Mesenchymal stem cell (in vitro differentiated cells and primary cell): ENCODE data around the gene LYPD6B.

ENCODE experiments used
- DNase-seq: peaks from one replicate; pipeline ENCODE4 v3.0.0-alpha.2; 2013
- H2AFZ ChIP-seq: one replicate; pipeline ENCODE4 v1.6.1; 2013; ENCODE audit warnings: low read depth, mild to moderate bottlenecking, control low read depth, inconsistent platforms, low read length, moderate library complexity
- H2AK5ac ChIP-seq: 2 replicates; pipeline ENCODE4 v1.6.1; 2013; ENCODE audit warnings: low read length, moderate library complexity, mild to moderate bottlenecking, inconsistent platforms; ENCODE audit not compliant: severe bottlenecking
- H2BK120ac ChIP-seq: one replicate; pipeline ENCODE4 v1.6.1; 2013; ENCODE audit warnings: low read depth, mild to moderate bottlenecking, inconsistent platforms, low read length, moderate library complexity
- H2BK12ac ChIP-seq, 2 experiments: one replicate each; pipeline ENCODE4 v1.6.1; 2013; ENCODE audit warnings: inconsistent platforms in 2 of 2, low read length in 2 of 2, mild to moderate bottlenecking in 2 of 2, moderate library complexity in 2 of 2, control low read depth in 1 of 2
- H2BK15ac ChIP-seq: one replicate; pipeline ENCODE4 v1.6.1; 2013; ENCODE audit warnings: mild to moderate bottlenecking, low read depth, inconsistent platforms; ENCODE audit not compliant: poor library complexity, severe bottlenecking
- H2BK5ac ChIP-seq: 2 replicates; pipeline ENCODE4 v1.6.1; 2013; ENCODE audit warnings: low read depth, mild to moderate bottlenecking, low read length, control low read depth, inconsistent platforms; ENCODE audit not compliant: poor library complexity, severe bottlenecking
- H3K14ac ChIP-seq, 2 experiments: one replicate each; pipeline ENCODE4 v1.6.1; 2013; ENCODE audit warnings: inconsistent platforms in 2 of 2, low read length in 2 of 2, control low read depth in 1 of 2, mild to moderate bottlenecking in 1 of 2, moderate library complexity in 1 of 2
- H3K18ac ChIP-seq, 2 experiments: one replicate each; pipeline ENCODE4 v1.6.1; 2013; ENCODE audit warnings: inconsistent platforms in 2 of 2, low read length in 2 of 2, control low read depth in 1 of 2, low read depth in 1 of 2, mild to moderate bottlenecking in 1 of 2
- H3K23ac ChIP-seq, 2 experiments: one replicate each; pipeline ENCODE4 v1.6.1; 2013; ENCODE audit warnings: inconsistent platforms in 2 of 2, low read length in 2 of 2, mild to moderate bottlenecking in 2 of 2, moderate library complexity in 2 of 2, control low read depth in 1 of 2
- H3K27ac ChIP-seq: 2 replicates; pipeline ENCODE4 v1.5.1; 2013; ENCODE audit warnings: mild to moderate bottlenecking, moderate library complexity, low read length, control low read depth, inconsistent platforms; ENCODE audit not compliant: poor library complexity, severe bottlenecking
- H3K27me3 ChIP-seq, 2 experiments: 2 replicates each; pipeline versions ENCODE4 v1.6.1 to v1.7.0; 2013; ENCODE audit warnings: low read length in 2 of 2, mild to moderate bottlenecking in 2 of 2, moderate library complexity in 2 of 2, control low read depth in 1 of 2, inconsistent platforms in 1 of 2; ENCODE audit not compliant: control insufficient read depth in 1 of 2, insufficient read depth in 1 of 2
- H3K36me3 ChIP-seq, 2 experiments: 2 replicates each; pipeline versions ENCODE4 v1.6.1 to v1.7.0; 2013; ENCODE audit warnings: low read length in 2 of 2, control low read depth in 1 of 2, inconsistent platforms in 1 of 2, low read depth in 1 of 2, mild to moderate bottlenecking in 1 of 2; ENCODE audit not compliant: insufficient read depth in 2 of 2, control insufficient read depth in 1 of 2
- H3K4ac ChIP-seq, 2 experiments: one replicate each; pipeline ENCODE4 v1.6.1; 2013; ENCODE audit warnings: inconsistent platforms in 2 of 2, low read length in 2 of 2, mild to moderate bottlenecking in 2 of 2, moderate library complexity in 2 of 2, control low read depth in 1 of 2, low read depth in 1 of 2
- H3K4me1 ChIP-seq: 2 replicates; pipeline ENCODE4 v1.6.1; 2013; ENCODE audit warnings: low read depth, low read length, control low read depth; ENCODE audit not compliant: control insufficient read depth, insufficient read depth
- H3K4me2 ChIP-seq: 2 replicates; pipeline ENCODE4 v1.6.1; 2013; ENCODE audit warnings: low read length, mild to moderate bottlenecking, inconsistent platforms; ENCODE audit not compliant: poor library complexity, severe bottlenecking
- H3K4me3 ChIP-seq, 2 experiments: 2 replicates each; pipeline versions ENCODE4 v1.5.1 to v1.7.0; 2013; ENCODE audit warnings: low read length in 2 of 2, mild to moderate bottlenecking in 2 of 2, control low read depth in 1 of 2, low read depth in 1 of 2; ENCODE audit not compliant: insufficient read depth in 1 of 2
- H3K79me1 ChIP-seq: replicated peaks from 2 replicates; pipeline ENCODE4 v1.6.1; 2013; ENCODE audit warnings: mild to moderate bottlenecking, control low read depth, low read length, inconsistent platforms; ENCODE audit not compliant: poor library complexity, severe bottlenecking
- H3K9ac ChIP-seq: 2 replicates; pipeline ENCODE4 v1.7.0; 2013; ENCODE audit warnings: mild to moderate bottlenecking, low read length, moderate library complexity
- H3K9me3 ChIP-seq: 2 replicates; pipeline ENCODE4 v1.7.0; 2013; ENCODE audit warnings: mild to moderate bottlenecking, low read length; ENCODE audit not compliant: control insufficient read depth
- H4K8ac ChIP-seq: one replicate; pipeline ENCODE4 v1.6.1; 2013; ENCODE audit warnings: inconsistent platforms, mild to moderate bottlenecking, low read length, moderate library complexity
- H4K91ac ChIP-seq: one replicate; pipeline ENCODE4 v1.6.1; 2013; ENCODE audit warnings: mild to moderate bottlenecking, low read length, inconsistent platforms
- WGBS: methylation state at CpG from one replicate; pipeline ENCODE4 v1.1.7; 2013; ENCODE audit warnings: mixed read lengths; 5-methylcytosine and 5-hydroxymethylcytosine counted together

The LYPD6B gene

DNA sequence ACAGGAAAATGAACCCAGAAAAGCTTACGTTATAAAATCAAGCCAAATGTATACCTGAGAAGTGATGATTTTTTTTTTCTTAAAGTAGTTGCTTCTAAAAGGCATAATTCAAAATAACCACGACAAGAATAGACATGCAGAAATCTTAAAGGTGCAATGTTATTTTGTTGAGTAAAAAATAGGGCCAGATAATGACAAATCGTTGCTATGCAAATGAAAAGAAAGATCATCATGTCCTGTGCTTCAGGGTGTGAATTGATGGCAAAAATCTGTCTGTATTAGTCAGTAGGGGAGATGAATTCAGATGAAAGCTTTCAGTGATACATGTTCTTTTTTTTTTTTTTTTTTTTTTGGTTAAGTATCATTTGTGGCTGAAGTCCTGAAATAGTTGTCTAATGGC lies 24.0 kb downstream of the LYPD6B start:
- Histone ChIP-seq H3K4ac (no peak overlapping the region), H4K8ac (no peak overlapping the region), H3K27ac (no peak overlapping the region), H2BK120ac (no peak overlapping the region), H2AK5ac (no peak overlapping the region), H3K9me3 (no peaks in the 10 kb centered on the region), H3K79me1 (no peaks in the 10 kb centered on the region), H3K18ac (no peak overlapping the region), H4K91ac (no peak overlapping the region), H2BK12ac (no peak overlapping the region), H3K4me1 (no peaks in the 10 kb centered on the region), H3K23ac (no peak overlapping the region), H3K36me3 (no peaks in the 10 kb centered on the region), H3K9ac (no peak overlapping the region), H3K4me2 (no peak overlapping the region), H2BK5ac (no peak overlapping the region), H3K14ac (no peak overlapping the region), H2BK15ac (no peak overlapping the region), H3K27me3 (peaks cover 0 to 4% of the 10 kb centered on the region in 2 experiments), H2AFZ (no peak overlapping the region), H3K4me3 (no peak overlapping the region)
- no peak for DNase-seq
- WGBS, result 92% methylated on average over 2 of the region's 3 CpGs

DNA sequence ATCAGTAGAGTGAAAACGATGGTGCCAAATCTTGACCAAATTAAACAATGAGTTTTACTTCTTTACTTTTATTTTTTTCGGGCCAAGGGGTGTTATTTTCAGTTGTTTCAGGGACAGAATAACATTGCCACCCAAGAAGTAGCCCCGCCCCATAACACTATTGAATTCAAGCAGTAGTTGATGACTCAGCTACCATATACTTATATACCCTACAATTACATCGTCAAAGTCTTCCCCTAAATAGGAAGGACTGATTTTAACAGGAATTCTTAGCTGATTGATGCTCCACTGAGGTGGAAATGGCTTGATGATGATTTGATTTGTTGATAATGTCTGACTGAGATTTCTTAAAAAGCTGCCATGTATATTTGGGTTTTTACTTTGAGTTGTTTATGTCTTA lies 24.7 kb downstream of the LYPD6B start:
- Histone ChIP-seq H3K4me2 (no peak overlapping the region), H3K27ac (no peak overlapping the region), H3K4me1 (no peaks in the 10 kb centered on the region)

DNA sequence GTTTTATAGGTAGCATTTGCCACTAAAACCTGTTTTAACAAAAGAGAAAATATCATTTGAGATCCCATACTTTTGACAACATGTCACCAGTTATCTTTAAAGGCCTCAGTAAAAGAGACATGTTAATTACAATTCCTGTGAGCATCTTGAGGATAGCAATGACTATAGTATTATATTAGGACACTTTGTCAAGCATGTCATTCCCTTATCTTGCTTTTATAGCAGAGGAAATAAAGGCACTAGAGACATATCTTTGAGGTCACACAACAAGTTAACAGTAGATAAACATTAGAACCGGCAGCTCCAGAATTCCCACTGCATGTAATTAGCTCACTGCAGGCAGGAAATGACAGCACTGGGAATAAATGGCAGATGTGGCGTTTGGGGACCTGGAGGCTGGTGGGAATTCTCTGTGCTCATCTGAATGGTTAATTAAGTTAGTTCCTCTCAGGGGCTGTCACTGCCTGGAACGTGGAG lies 25.9 kb downstream of the LYPD6B start:
- H2BK15ac ChIP-seq, result no peak overlapping the region
- H3K4ac ChIP-seq, result no peak overlapping the region
- no peak overlapping the region for H3K23ac ChIP-seq
- H3K4me1 ChIP-seq, result no peaks in the 10 kb centered on the region
- H4K8ac ChIP-seq, result no peak overlapping the region
- no peaks in the 10 kb centered on the region for H3K79me1 ChIP-seq
- H3K18ac ChIP-seq, result peak overlapping the region; percentile 28 to 46
- no peak overlapping the region for H2BK5ac ChIP-seq
- no peaks in the 10 kb centered on the region for H3K27me3 ChIP-seq
- H2AFZ ChIP-seq, result no peak overlapping the region
- no peaks in the 10 kb centered on the region for H3K9me3 ChIP-seq
- WGBS, result 3% methylated on average over 3 of the region's 3 CpGs
- no peak overlapping the region for H3K4me2 ChIP-seq
- H3K4me3 ChIP-seq, result no peak overlapping the region
- H2BK120ac ChIP-seq, result no peak overlapping the region
- no peaks in the 10 kb centered on the region for H3K36me3 ChIP-seq
- H3K9ac ChIP-seq, result no peak overlapping the region
- H4K91ac ChIP-seq, result no peak overlapping the region
- H2BK12ac ChIP-seq, result no peak overlapping the region
- H3K14ac ChIP-seq, result no peak overlapping the region
- H2AK5ac ChIP-seq, result no peak overlapping the region
- DNase-seq, result peak; percentile 82
- H3K27ac ChIP-seq, result no peak overlapping the region

More for the DNA sequence above, 24.7 kb downstream of the LYPD6B start:
- no peak overlapping the region for H3K9ac ChIP-seq
- H3K9me3 ChIP-seq, result no peaks in the 10 kb centered on the region
- H2BK5ac ChIP-seq, result no peak overlapping the region
- no peak for DNase-seq
- no peaks in the 10 kb centered on the region for H3K79me1 ChIP-seq
- H4K91ac ChIP-seq, result no peak overlapping the region
- H3K27me3 ChIP-seq, result no peaks in the 10 kb centered on the region
- no peak overlapping the region for H2BK15ac ChIP-seq
- H2AFZ ChIP-seq, result no peak overlapping the region
- no peak overlapping the region for H3K4me3 ChIP-seq
- 36% methylated on average over 3 of the region's 4 CpGs for WGBS
- H3K18ac ChIP-seq, result no peak overlapping the region
- H3K36me3 ChIP-seq, result no peaks in the 10 kb centered on the region
- no peak overlapping the region for H2BK120ac ChIP-seq
- H3K14ac ChIP-seq, result no peak overlapping the region
- H3K4ac ChIP-seq, result no peak overlapping the region
- no peak overlapping the region for H2BK12ac ChIP-seq
- H4K8ac ChIP-seq, result no peak overlapping the region
- no peak overlapping the region for H3K23ac ChIP-seq
- H2AK5ac ChIP-seq, result no peak overlapping the region

DNA sequence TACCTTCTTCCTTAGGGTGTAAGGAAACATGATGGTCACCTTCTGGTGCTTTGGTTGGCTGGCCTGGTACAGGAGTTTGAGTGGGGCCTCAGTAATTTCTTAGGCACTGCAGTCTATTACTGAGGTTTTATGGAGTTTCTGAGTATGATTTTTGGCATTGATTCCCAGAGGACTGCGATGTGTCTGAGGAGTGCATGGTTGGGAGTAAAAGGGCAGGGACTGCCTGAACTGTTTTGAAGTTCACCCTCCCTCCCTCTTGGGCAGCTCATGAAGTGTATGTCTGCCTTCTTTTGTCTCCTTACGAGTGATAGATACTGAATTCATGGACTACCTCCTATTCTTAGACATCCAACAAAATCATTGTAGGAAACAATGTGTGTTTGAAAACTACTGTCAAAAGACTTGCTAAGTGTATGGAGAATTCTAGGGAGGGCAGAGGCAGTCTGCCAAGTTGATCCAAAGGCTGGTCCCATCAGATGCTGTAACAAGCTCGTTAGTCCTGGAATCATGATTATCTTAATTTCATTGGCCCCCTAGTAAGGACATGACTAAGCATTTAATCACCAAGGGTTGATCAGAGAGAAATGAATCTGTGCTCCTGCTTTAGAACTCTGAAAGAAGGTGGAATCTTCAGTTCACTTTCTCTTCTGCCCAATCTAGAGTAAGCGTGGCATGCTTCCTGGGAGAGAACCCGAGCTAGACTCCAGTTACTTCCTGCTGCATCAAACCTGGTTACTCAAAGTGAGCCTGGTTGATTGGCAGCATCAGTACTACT lies 26.5 kb downstream of the LYPD6B start:
- peak overlapping the region; percentile 28 to 70 for H3K18ac ChIP-seq
- no peak overlapping the region for H3K4ac ChIP-seq
- no peaks in the 10 kb centered on the region for H3K9me3 ChIP-seq
- no peaks in the 10 kb centered on the region for H3K27me3 ChIP-seq
- H2BK5ac ChIP-seq, result no peak overlapping the region
- H3K23ac ChIP-seq, result no peak overlapping the region
- no peak overlapping the region for H2AFZ ChIP-seq
- no peak overlapping the region for H3K9ac ChIP-seq
- peak; percentile 64 for DNase-seq
- H4K91ac ChIP-seq, result peak overlapping the region; percentile 80
- H2AK5ac ChIP-seq, result no peak overlapping the region
- no peak overlapping the region for H3K4me3 ChIP-seq
- H4K8ac ChIP-seq, result peak overlapping the region; percentile 28
- H3K4me2 ChIP-seq, result no peak overlapping the region
- WGBS, result 60% methylated on average over 4 of the region's 5 CpGs
- no peak overlapping the region for H3K14ac ChIP-seq
- no peak overlapping the region for H3K27ac ChIP-seq
- H2BK15ac ChIP-seq, result peak overlapping the region; percentile 80
- no peaks in the 10 kb centered on the region for H3K36me3 ChIP-seq
- no peaks in the 10 kb centered on the region for H3K79me1 ChIP-seq
- H2BK12ac ChIP-seq, result no peak overlapping the region
- H3K4me1 ChIP-seq, result no peaks in the 10 kb centered on the region
- peak overlapping the region; percentile 61 for H2BK120ac ChIP-seq
